Calu3 (cell line): Measurements from ENCODE around the gene DEFB113. TPM values are rescaled to one million over a fixed set of nuclear protein-coding genes. Genes with fewer than 3 reads are reported as not detected.

Source experiments
- Bru-seq: library from RNA; stranded (reverse); fragments of 400-500 nt; gene quantifications from one replicate; lab custom pipeline; 2021; lab: Mats Ljungman, UMichigan
- BruChase-seq, 2 experiments: library from RNA; stranded (reverse); fragments of 400-500 nt; gene quantifications; one replicate each; lab custom pipeline; 2021; lab: Mats Ljungman, UMichigan
- BruUV-seq: library from RNA; stranded (reverse); fragments of 400-500 nt; replicated peaks from 2 replicates; lab custom pipeline; 2021; lab: Mats Ljungman, UMichigan
- CTCF ChIA-PET: fragments of 300-600 bp; sonication (Branson Sonifier 250); formaldehyde crosslinking; loops from one replicate; lab custom pipeline; 2022; ENCODE audit warnings: antibody characterized with exemption; lab: Charles Lee
- DNase-seq: peaks from one replicate; pipeline ENCODE4 v3.0.0; 2022
- H3K27ac Mint-ChIP-seq: one replicate; pipeline ENCODE4 v1.8.0; 2022; ENCODE audit warnings: mixed read lengths; ENCODE audit not compliant: unreplicated experiment
- H3K27me3 Mint-ChIP-seq: one replicate; pipeline ENCODE4 v1.8.0; 2022; ENCODE audit warnings: mixed read lengths; ENCODE audit not compliant: unreplicated experiment
- H3K36me3 Mint-ChIP-seq: one replicate; pipeline ENCODE4 v1.8.0; 2022; ENCODE audit warnings: mild to moderate bottlenecking, moderate library complexity, mixed read lengths; ENCODE audit not compliant: insufficient read depth, unreplicated experiment
- H3K4me1 Mint-ChIP-seq: one replicate; pipeline ENCODE4 v1.8.0; 2022; ENCODE audit warnings: mild to moderate bottlenecking, low read depth, mixed read lengths; ENCODE audit not compliant: unreplicated experiment
- H3K4me3 Mint-ChIP-seq: one replicate; pipeline ENCODE4 v1.8.0; 2022; ENCODE audit warnings: mild to moderate bottlenecking, low read depth, moderate library complexity, mixed read lengths; ENCODE audit not compliant: unreplicated experiment
- H3K9me3 Mint-ChIP-seq: one replicate; pipeline ENCODE4 v1.8.0; 2022; ENCODE audit warnings: low read depth, mixed read lengths; ENCODE audit not compliant: unreplicated experiment
- CTCF ChIP-seq: fragments of 200-600 bp; IDR thresholded peaks from one replicate; pipeline ENCODE4 v1.8.0; 2022; ENCODE audit warnings: antibody characterized with exemption; ENCODE audit not compliant: unreplicated experiment
- intact Hi-C: fragments of 100-400 bp; cut with micrococcal nuclease; formaldehyde crosslinking; loops from one replicate; pipeline ENCODE4 v1.10.0; 2022; ENCODE audit not compliant: unreplicated experiment
- long read RNA-seq: library from polyadenylated mRNA; stranded (forward); transcript quantifications from one replicate; pipeline ENCODE4 v2.0.0, GENCODE V29; 2022
- total RNA-seq: library from RNA; stranded (reverse); gene quantifications from 2 replicates; pipeline ENCODE4 v1.2.3, GENCODE V29; 2022

The DEFB113 gene
- total RNA-seq (not detected in 2 replicates), Bru-seq, nascent RNA (not detected), BruChase-seq, experiment 1, labeled RNA remaining after a 6-hour chase (not detected), BruChase-seq, experiment 2, labeled RNA remaining after a 2-hour chase (not detected)
- long read RNA-seq: 0 reads

GRCh38 chr6:49969605-49970004 is at the start of gene DEFB113:
TSS of gene DEFB113 (minus strand) at chr6:49969625. CDS start at chr6:49969625, 0 bp downstream.
- no peak for TF ChIP-seq CTCF
- Mint-ChIP-seq H3K36me3 (no peaks in the 10 kb centered on the region), H3K27ac (no peak within 1 kb of the TSS), H3K27me3 (no peaks in the 10 kb centered on the region), H3K9me3 (no peaks in the 10 kb centered on the region), H3K4me3 (no peak within 1 kb of the TSS), H3K4me1 (no peaks in the 10 kb centered on the region)
- no peak for DNase-seq
- no TSS peak for BruUV-seq
- intact Hi-C loops: no loop called here
- CTCF ChIA-PET: no interaction called here

GRCh38 chr6:50007819-50008218 is 38.4 kb upstream of the DEFB113 start:
- intact Hi-C loops: no loop called here
- H3K27ac Mint-ChIP-seq: peak overlapping the region; percentile 55
- no peak for TF ChIP-seq CTCF
- H3K36me3 Mint-ChIP-seq: no peaks in the 10 kb centered on the region
- no TSS peak for BruUV-seq
- H3K4me3 Mint-ChIP-seq: no peak overlapping the region
- no peaks in the 10 kb centered on the region for H3K9me3 Mint-ChIP-seq
- peaks cover 13% of the 10 kb centered on the region for H3K4me1 Mint-ChIP-seq
- DNase-seq: no peak
- no peaks in the 10 kb centered on the region for H3K27me3 Mint-ChIP-seq
- CTCF ChIA-PET: interaction anchor here (0.6 to 0.7 kb wide), 2 partner anchors 86 to 813 kb away, joined by 3 to 12 read pairs; no protein-coding TSS in a partner anchor

GRCh38 chr6:50003139-50003538 is 33.7 kb upstream of the DEFB113 start:
- H3K27me3 Mint-ChIP-seq: no peaks in the 10 kb centered on the region
- H3K9me3 Mint-ChIP-seq: no peaks in the 10 kb centered on the region
- no peak for TF ChIP-seq CTCF
- CTCF ChIA-PET: no interaction called here
- intact Hi-C loops: no loop called here
- no peaks in the 10 kb centered on the region for H3K36me3 Mint-ChIP-seq
- no TSS peak for BruUV-seq
- H3K27ac Mint-ChIP-seq: no peak overlapping the region
- DNase-seq: no peak
- H3K4me3 Mint-ChIP-seq: no peak overlapping the region
- peaks cover 9% of the 10 kb centered on the region for H3K4me1 Mint-ChIP-seq

- no peak for TF ChIP-seq CTCF
- Mint-ChIP-seq H3K36me3 (no peaks in the 10 kb centered on the region), H3K27ac (no peak overlapping the region)
Measured at GRCh38 chr6:49995278-49995677, 25.9 kb upstream of the DEFB113 start.

More at GRCh38 chr6:49995278-49995677, 25.9 kb upstream of the DEFB113 start:
- CTCF ChIA-PET: no interaction called here
- BruUV-seq: no TSS peak
- Mint-ChIP-seq H3K9me3 (no peaks in the 10 kb centered on the region), H3K27me3 (no peaks in the 10 kb centered on the region), H3K4me1 (no peaks in the 10 kb centered on the region), H3K4me3 (no peak overlapping the region)
- intact Hi-C loops: no loop called here
- DNase-seq: no peak
